Right ventricle myocardium inferior (tissue), 1 donor: ENCODE measurements around the gene ACP1. TPM values are rescaled to one million over a fixed set of nuclear protein-coding genes. Genes with fewer than 3 reads are reported as not detected.
A peak's percentile ranks its signal among the peaks of the same experiment; 100 is the strongest.
"Not testable (repeated sequence)": the region's sequence is repeated elsewhere in the genome, so short reads cannot be mapped to it uniquely, and the experiment has no call there.

Experiments used
- ATAC-seq: fragments of 200-7000 bp; cut with Tn5 transposase; one replicate; pipeline ENCODE4 v1.9.1; 2020; ENCODE audit warnings: mild to moderate bottlenecking, moderate library complexity
- DNase-seq: peaks from one replicate; pipeline ENCODE4 v3.0.0; 2021; ENCODE audit errors: missing footprints
- intact Hi-C: fragments of 100-400 bp; cut with DNase I; formaldehyde crosslinking; loops from one replicate; pipeline ENCODE4 v1.11.0; 2022
- total RNA-seq: library from RNA; stranded (reverse); fragmentation: NEBNext Ultra II Directional; extraction: Animal tissue kit (Norgen Biotek cat#: 25700); gene quantifications from one replicate; pipeline ENCODE4 v1.2.1, GENCODE V29; 2021
- donor health status: DM: no; HTN: yes; CAD: no; lungs with severe emphysema.

Gene ACP1
- total RNA-seq, 1 donor from 2014 or later = 79.2 TPM

DNA sequence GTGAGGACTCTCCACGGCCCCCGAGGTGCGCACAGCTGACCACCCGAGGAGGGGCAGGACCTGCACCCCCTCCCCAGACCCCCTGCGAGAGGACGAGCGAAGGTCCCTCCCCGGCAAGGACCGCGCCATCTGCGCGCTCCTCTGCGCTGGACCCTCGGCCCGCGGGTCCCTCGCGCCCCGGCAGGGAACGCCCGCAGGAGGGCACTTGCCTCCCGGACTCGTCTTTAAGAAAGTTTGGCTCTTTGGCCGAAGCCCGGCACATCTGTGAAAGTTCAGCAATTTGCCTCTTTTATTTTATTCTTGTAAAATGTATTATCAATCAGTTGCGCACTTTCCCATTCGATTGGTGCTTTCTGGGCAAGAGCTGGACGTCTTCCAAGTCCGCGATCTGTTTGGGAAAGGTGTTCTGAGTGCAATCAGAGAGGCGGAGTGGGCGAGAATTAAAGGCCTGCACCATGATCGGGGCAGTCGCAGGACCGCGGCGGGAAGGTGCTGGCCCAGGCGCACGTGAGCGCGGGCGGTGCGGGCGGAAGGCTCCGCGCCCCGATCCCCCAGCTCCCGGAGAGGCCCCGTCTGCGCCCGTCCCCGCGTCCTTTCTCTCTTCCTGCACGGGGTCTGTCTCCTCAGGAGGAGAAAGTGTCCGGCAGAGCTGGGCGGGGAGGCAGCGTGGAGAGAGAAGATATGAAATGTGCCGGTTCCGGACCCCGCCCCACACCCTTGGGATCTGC lies 24.8 kb downstream of the ACP1 start:
- ATAC-seq (peak; percentile 29), DNase-seq (no peak)
- intact Hi-C loops = loop anchor here (2.0 kb wide), 2 partner anchors 43 to 117 kb away; no protein-coding TSS in a partner anchor

- ATAC-seq (peak; percentile 88), DNase-seq (no peak)
- intact Hi-C loops = loop anchor here (2.0 kb wide), 2 partner anchors 43 to 117 kb away; no protein-coding TSS in a partner anchor
These were observed 25.5 kb downstream of the ACP1 start for GRCh38 chr2:290090-290722.

- intact Hi-C loops = no loop called here
- DNase-seq = no peak
- ATAC-seq = no peak
These were observed 30.3 kb downstream of the ACP1 start for GRCh38 chr2:295090-295489.

GRCh38 chr2:296354-296753 lies 31.6 kb downstream of the ACP1 start:
- intact Hi-C loops = no loop called here
- DNase-seq (no peak), ATAC-seq (no peak)

- DNase-seq (no peak), ATAC-seq (no peak)
- intact Hi-C loops = no loop called here
These were observed 40.6 kb downstream of the ACP1 start for GRCh38 chr2:305366-305765.

- ATAC-seq (no peak), DNase-seq (no peak)
- intact Hi-C loops = no loop called here
These were observed 44.6 kb downstream of the ACP1 start for GRCh38 chr2:309148-309953.

DNA sequence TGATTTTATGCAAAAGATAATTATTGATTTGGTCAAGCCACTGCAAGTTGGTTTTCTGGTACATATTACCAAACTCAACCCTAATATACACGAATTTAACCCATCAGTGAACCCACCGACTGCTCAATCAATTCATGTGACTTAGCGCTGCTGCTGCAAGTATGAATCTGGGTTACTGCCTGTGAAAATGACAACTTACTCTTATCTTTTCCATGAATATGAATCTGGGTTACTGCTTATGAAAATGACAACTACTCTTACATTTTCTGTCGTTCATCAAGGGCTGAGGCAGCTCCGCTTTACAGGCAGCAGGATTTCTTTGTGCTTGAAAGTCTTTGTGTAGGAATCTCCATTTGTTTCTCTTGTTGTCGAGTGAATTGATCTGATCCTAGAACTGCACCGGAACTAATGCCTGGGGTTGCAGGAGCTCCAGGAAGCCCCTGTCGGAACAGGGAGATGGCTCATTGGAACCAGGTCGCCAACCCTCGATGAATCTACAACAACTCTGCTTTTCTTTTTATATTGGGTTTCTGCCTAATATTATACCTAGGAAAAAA lies 45.3 kb downstream of the ACP1 start:
- ATAC-seq (no peak), DNase-seq (no peak)
- intact Hi-C loops = no loop called here

GRCh38 chr2:310994-311393 lies 46.2 kb downstream of the ACP1 start:
- no peak for DNase-seq
- intact Hi-C loops = no loop called here
- ATAC-seq = no peak

GRCh38 chr2:313991-314390 lies 49.2 kb downstream of the ACP1 start:
- DNase-seq (no peak), ATAC-seq (no peak)
- intact Hi-C loops = no loop called here

- no peak for ATAC-seq
- no peak for DNase-seq
- intact Hi-C loops = no loop called here
These were observed 50.0 kb downstream of the ACP1 start for GRCh38 chr2:314561-315336.

DNA sequence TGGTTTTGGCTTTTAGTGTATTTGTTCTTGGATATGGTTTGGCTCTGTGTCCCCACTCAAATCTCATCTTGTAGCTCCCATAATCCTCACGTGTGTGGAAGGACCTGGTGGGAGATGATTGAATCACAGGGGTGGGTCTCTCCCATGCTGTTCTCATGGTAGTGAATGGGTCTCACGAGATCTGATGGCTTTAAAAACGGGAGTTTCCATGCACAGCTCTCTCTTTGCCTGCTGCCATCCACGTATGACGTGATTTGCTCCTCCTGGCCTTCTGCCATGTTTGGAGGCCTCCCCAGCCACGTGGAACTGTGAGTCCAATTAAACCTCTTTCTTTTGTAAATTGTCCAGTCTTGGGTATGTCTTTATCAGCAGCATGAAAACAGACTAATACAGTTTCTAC lies 51.2 kb downstream of the ACP1 start:
- ATAC-seq, DNase-seq, intact Hi-C loops: not testable (repeated sequence)

GRCh38 chr2:316381-316780 lies 51.6 kb downstream of the ACP1 start:
- DNase-seq = no peak
- ATAC-seq = no peak
- intact Hi-C loops = no loop called here

- no peak for ATAC-seq
- intact Hi-C loops = no loop called here
These were observed 53.0 kb downstream of the ACP1 start for GRCh38 chr2:317501-318424.

GRCh38 chr2:319059-319600 lies 54.4 kb downstream of the ACP1 start:
- DNase-seq = no peak
- intact Hi-C loops = no loop called here
- ATAC-seq = peak; percentile 30

More at GRCh38 chr2:317501-318424, 53.0 kb downstream of the ACP1 start:
- no peak for DNase-seq

DNA sequence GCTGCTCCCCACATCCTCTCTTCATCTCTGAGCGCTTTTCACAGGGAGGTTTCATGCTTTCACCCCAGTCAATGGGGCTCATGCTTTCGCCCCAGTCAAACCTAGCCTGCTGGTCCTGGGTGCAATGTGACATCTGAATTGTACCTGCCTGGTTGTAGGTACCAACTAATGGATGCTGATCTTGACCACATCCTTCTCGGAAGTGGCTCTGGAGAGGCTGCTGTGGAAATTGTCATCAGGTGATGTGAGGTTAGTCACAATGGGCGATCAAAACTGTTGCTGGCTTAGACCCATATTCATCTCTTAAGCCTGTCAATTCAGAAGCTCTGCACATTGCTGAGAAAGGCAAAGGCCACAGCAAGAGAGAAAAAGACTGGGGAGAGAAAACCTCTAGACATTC lies 55.8 kb downstream of the ACP1 start:
- ATAC-seq = no peak
- DNase-seq = no peak
- intact Hi-C loops = no loop called here

- DNase-seq (no peak), ATAC-seq (no peak)
- intact Hi-C loops = no loop called here
These were observed 57.6 kb downstream of the ACP1 start for GRCh38 chr2:322326-322725.

- DNase-seq = no peak
- ATAC-seq = no peak
- intact Hi-C loops = no loop called here
These were observed 58.3 kb downstream of the ACP1 start for GRCh38 chr2:323035-323434.
